ENCODE data around the gene UBQLNL.

DNA sequence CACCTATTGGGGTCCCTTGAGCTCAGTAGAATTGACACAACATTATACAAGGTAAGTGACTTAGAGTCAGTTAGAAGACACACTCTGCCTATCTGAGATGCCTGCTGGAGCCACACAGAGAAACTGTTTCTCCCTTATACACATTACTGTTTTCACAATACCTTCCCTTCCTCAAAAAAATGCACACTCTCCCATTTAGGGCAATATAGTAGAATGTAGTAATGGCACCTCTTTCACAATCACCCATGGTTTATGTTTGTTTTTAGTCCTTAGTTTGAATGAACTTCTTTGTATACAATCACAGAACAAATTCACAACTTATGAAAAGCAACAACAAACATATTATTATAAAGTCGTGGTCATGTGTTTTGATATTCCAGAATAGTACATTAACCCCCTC, 17.5 kb upstream of the UBQLNL start:
- TF ChIP-seq, protein P1, sequence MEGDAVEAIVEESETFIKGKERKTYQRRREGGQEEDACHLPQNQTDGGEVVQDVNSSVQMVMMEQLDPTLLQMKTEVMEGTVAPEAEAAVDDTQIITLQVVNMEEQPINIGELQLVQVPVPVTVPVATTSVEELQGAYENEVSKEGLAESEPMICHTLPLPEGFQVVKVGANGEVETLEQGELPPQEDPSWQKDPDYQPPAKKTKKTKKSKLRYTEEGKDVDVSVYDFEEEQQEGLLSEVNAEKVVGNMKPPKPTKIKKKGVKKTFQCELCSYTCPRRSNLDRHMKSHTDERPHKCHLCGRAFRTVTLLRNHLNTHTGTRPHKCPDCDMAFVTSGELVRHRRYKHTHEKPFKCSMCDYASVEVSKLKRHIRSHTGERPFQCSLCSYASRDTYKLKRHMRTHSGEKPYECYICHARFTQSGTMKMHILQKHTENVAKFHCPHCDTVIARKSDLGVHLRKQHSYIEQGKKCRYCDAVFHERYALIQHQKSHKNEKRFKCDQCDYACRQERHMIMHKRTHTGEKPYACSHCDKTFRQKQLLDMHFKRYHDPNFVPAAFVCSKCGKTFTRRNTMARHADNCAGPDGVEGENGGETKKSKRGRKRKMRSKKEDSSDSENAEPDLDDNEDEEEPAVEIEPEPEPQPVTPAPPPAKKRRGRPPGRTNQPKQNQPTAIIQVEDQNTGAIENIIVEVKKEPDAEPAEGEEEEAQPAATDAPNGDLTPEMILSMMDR (IDR thresholded peaks at IDR 0.05): no peak
- no peak for TF ChIP-seq EZH2 (IDR thresholded peaks at IDR 0.05)
- TF ChIP-seq EZH2phosphoT487 (IDR thresholded peaks at IDR 0.05): no peak

Measured in neural progenitor cell (in vitro differentiated cells).